ENCODE measurements around the gene SMARCAL1. TPM values are rescaled to one million over a fixed set of nuclear protein-coding genes. Genes with fewer than 3 reads are reported as not detected.
A peak's percentile ranks its signal among the peaks of the same experiment; 100 is the strongest.
"Not testable (repeated sequence)": the region's sequence is repeated elsewhere in the genome, so short reads cannot be mapped to it uniquely, and the experiment has no call there.

SMARCAL1 gene
- total RNA-seq = 11.4 TPM

DNA sequence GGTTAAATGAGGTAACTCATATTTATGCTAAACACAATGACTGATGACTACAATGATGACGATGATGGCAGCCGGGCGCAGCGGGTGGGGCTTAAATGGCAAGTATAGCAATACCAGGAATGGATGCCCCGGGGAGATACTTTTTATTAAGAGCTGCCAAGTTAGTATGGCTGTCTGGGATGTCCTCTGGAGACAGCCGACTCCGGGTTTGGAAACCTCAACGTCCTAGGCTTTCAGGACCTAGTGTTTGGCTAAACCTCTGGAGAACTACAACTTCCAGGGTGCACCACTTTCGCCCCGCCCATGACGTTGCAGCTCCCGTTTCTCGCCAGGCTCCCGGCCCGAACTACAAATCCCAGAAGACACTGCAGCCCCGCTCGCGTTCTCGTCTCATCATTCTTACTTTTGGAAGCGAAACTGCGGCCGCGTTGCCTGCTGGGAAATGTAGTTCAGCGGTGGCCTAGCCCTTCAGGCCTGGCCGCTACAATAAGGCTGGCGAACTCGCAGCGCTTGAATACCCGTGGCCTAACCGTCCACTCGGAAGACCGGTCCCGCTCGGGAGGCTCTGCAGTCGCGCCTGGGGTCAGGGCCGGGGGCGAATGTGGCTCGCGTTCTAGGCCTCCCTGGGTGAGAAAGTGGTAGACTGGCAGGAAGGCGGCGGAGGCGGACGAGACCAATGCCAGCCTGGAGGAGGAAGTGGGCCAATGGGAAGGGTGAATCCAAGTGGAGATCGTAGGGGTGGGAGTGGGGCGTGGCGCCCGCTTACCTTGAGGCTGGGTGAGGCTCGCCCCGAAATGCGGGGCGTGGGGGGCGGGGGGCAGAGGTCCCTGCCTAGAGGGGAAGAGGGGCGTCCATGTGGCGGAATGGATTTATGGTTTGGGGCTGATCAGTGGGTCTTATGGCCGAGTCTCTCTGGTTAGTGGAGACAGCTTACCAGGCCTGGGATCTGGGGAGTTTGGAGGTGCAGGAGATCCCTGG, at the start of gene SMARCAL1:
Gene SMARCAL1 (plus strand): TSS at position 463 of the 978 bp plus-strand sequence. CDS start 2,221 bp downstream, outside the sequence.
- peak; percentile 98 for DNase-seq

DNA sequence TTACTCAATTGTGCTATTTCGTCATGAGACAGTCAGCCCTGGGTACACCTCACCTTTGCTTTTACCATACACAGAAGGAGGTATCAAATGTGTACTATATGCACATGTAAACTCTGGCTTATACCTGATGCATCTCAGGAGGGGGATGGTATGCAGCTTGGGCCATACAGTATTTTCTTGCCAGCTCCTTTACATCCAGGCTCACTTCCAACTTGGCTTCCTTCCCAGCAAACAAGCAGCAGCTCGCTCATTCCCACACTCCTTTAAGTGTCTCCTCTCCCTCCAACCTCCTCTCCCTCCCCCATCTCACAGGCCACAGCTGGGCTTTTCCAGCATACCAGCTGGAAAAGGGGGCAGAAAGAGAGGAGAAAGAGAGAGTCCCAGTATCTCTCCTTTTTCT, 49.6 kb upstream of the SMARCAL1 start:
- DNase-seq = peak; percentile 29

DNA sequence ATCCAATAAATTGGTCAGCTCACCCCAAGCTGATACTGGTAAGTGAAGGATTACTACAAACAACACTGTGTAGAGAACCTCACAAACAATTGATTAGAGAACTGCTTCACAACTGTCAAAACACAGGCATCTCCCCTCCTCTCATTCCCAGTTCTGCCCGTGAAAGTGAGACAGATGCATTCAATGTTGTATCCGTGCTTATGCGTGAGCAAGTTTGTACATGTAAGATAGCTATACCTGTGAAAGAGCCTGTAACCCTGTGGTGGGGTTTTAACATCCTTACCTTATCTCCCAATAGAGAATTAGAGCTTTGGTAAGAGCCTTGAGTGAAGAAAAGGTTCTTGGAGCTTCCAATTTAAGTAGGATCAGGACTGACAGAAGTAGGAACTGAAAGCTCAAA, 49.1 kb upstream of the SMARCAL1 start:
- no peak for DNase-seq

DNA sequence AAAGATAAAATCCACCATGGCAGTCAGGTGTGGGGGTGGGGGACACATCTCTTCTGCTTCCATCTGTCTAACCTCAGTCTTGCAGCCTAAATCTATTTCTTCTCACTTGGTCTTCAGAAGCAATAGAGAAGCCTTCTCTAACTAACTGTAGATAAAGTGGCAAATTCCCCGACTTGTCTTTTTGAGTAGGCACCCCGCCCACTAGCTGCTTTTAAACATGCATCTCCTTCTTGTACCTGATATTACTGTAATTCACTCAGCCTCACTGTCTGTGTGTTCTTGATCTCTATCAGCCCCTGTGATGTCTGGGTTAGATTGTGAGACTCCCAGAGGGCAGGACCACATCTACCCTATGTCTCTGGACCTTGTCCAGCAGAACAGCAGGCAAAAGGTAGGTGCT, 46.8 kb upstream of the SMARCAL1 start:
- no peak for DNase-seq

GRCh38 chr2:216366777-216367471, 45.4 kb upstream of the SMARCAL1 start:
- no peak for DNase-seq

DNA sequence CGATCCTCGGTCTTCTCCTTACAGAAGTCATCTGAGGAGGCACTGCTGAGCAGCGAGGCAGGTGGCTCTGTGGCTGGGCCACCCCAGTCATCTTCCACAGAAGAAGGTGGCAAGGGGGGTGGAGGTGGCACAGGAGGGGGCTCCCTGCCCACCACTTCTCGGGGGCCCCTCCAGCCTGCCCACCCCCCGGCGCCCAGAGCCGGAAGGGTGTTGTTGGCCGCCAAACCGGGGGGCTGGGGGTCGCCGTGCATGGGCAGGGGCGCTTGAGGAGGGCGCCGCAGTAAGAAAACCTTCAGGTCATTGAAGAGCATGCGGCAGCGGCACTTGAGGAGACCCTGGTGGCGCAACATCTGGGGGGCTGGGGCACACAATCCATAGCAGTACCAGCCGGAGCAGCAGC, 42.5 kb upstream of the SMARCAL1 start:
- no peak for DNase-seq

- DNase-seq = no peak
Measured at GRCh38 chr2:216370961-216371712, 41.1 kb upstream of the SMARCAL1 start.

DNA sequence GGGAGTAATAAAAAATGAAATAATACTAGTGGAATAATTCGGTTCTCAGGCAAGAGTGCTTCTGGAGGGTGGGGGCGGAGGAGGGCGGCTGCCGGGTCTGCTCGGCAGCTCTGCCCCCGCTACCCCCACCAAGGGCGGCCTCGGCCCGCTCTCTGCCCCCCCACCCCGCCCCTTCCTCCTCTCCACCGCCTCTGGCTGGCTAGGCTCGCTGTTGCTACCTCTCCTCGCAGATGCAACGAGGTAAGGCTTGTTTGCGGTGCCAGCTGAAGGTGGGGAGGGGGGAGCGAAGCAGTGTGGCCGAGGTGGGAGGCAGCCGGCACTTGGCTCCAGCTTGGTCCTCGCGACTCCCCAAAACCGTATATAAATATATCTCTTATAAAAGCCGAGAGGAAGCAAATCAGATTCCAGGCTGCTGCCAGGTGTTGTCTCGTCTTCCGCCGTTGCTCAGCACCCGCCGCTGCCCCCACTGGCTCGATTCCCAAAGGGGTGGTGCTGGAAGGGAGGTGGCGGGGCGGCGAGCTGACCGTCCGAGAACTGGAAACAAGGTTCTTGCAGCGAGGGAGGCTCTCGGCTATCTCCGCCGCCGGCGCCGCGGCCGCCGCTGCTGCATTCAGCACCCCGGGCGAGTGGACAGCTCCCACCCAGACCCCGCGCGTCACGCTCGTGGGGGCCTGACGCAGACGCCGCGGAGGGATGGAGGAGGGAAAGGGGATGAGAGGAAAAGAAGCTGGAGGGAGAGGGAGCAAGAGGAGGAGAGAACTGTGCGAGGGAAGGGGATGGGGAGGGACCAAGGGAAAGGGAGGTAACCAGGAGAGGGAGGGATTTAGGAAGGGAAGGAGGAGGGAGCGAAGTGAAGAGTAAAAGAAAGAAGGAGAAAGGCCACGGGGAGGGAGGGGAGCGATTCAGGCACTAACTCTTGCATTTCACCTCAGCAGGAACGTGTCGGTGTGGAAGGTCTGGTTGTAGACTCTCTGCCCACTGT, 40.3 kb upstream of the SMARCAL1 start, which contains the start of gene MARCHF4:
Gene MARCHF4 (minus strand): TSS at position 763 of the 982 bp plus-strand sequence. CDS start 2,223 bp downstream, outside the sequence.
- DNase-seq = peak; percentile 57

- DNase-seq = no peak
Measured at GRCh38 chr2:216372761-216373291, 39.5 kb upstream of the SMARCAL1 start.

DNA sequence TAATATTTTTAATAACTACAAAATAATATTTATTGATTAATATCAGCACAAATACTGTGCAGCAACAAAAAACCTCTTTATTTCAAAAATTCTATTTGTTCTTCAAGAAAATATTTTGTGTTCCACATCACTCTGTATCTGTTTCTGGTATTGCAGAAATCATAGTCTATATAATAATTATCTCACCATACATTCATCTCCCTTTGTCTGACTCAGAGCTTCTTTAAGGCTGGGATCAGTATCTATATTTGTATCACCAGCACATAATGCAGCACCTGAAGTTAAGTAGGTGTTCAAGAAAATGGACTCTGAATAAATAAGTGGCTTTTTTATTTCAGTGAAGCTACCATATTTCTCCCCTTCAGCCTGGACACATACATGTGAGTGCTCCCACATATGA, 38.4 kb upstream of the SMARCAL1 start:
- DNase-seq = no peak

- DNase-seq = no peak
Measured at GRCh38 chr2:216375286-216375685, 37.0 kb upstream of the SMARCAL1 start.

DNA sequence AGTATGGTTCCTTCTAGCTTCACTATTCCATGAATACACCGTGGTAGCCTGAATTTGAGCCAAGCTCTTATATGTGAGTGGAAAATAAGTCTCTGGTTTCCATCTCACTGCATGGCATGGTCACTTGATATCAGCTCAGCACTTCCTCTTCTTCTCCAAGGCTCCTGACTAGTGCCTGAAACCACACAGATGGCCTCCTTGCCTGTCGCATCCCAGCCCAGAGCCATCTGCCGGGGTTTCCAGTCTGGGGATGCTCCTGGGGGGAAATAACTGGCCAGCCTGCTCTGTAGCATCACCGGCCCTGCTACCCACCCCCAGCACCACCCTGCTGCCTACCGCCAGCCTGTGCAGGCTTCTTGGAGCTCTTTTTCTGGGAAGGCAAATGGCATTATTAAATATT, 32.3 kb upstream of the SMARCAL1 start:
- no peak for DNase-seq

GRCh38 chr2:216384409-216384808, 27.9 kb upstream of the SMARCAL1 start:
- not testable (repeated sequence) for DNase-seq

DNA sequence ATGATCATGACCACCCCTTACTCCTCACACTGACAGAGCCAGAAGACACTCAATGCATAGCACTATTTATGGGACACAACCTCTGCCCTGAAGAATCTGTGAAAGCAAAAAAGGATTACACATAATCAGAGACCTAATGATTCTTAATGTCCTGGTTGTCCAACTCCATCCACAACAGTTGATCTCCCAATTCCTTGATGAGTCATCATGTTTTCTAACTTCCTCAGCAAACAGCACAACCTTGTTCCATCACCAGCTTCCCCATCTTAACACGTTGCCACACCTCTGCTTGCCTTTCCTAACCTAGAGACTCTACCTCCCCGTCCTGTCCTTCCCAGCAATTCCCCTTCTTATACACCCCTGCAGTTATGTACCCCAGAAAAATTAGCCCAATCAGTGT, 26.8 kb upstream of the SMARCAL1 start:
- DNase-seq = no peak

GRCh38 chr2:216387262-216387661, 25.0 kb upstream of the SMARCAL1 start:
- DNase-seq = no peak

- no peak for DNase-seq
Measured at GRCh38 chr2:216388046-216388884, 24.0 kb upstream of the SMARCAL1 start.

GRCh38 chr2:216389570-216389969, 22.7 kb upstream of the SMARCAL1 start:
- DNase-seq = no peak

DNA sequence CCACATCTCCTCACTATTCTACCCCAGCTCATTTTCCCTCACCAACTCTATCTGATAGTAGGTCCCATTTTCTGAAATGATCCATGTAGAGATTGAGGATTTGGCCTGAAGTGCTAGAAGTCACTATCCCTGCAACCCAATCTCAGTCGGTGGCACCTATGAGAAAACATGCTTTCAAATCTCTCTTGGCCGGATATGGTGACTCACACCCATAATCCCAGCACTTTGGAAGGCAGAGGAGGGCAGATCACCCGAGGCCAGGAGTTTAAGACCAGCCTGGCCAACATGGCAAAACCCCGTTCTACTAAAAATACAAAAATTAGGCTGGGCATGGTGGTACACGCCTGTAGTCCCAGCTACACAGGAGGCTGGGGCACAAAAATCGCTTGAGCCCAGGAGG, 20.9 kb upstream of the SMARCAL1 start:
- DNase-seq = no peak

GRCh38 chr2:216392018-216392562, 20.2 kb upstream of the SMARCAL1 start:
- no peak for DNase-seq
